ENCODE data around the gene OLFM1.
"Not testable (repeated sequence)": the region's sequence is repeated elsewhere in the genome, so short reads cannot be mapped to it uniquely, and the experiment has no call there.

OLFM1 gene

GRCh38 chr9:135139366-135139959, 52.0 kb downstream of the OLFM1 start:
- in situ Hi-C loops (cut with MboI; ENCODE audit: low pct_unique_long_range_greater_than_20kb, low sequenced_read_pairs): no loop called here
- DNase-seq: no peak

- no peak for DNase-seq
- in situ Hi-C loops (cut with MboI; ENCODE audit: low pct_unique_long_range_greater_than_20kb, low sequenced_read_pairs): no loop called here
These were observed 53.8 kb downstream of the OLFM1 start for GRCh38 chr9:135141183-135141774.

- in situ Hi-C loops (cut with MboI; ENCODE audit: low pct_unique_long_range_greater_than_20kb, low sequenced_read_pairs): no loop called here
- DNase-seq: no peak
These were observed 57.2 kb downstream of the OLFM1 start for GRCh38 chr9:135144581-135145170.

- in situ Hi-C loops (cut with MboI; ENCODE audit: low pct_unique_long_range_greater_than_20kb, low sequenced_read_pairs): no loop called here
- no peak for DNase-seq
These were observed 57.8 kb downstream of the OLFM1 start for GRCh38 chr9:135145312-135145711.

- no peak for DNase-seq
These were observed 58.8 kb downstream of the OLFM1 start for GRCh38 chr9:135146241-135146640.

GRCh38 chr9:135146766-135147473, 59.5 kb downstream of the OLFM1 start:
- in situ Hi-C loops (cut with MboI; ENCODE audit: low pct_unique_long_range_greater_than_20kb, low sequenced_read_pairs): no loop called here
- DNase-seq: no peak

More at GRCh38 chr9:135146241-135146640, 58.8 kb downstream of the OLFM1 start:
- in situ Hi-C loops (cut with MboI; ENCODE audit: low pct_unique_long_range_greater_than_20kb, low sequenced_read_pairs): no loop called here

- in situ Hi-C loops (cut with MboI; ENCODE audit: low pct_unique_long_range_greater_than_20kb, low sequenced_read_pairs): no loop called here
- no peak for DNase-seq
These were observed 60.0 kb downstream of the OLFM1 start for GRCh38 chr9:135147474-135147805.

GRCh38 chr9:135147938-135148337, 60.5 kb downstream of the OLFM1 start:
- in situ Hi-C loops (cut with MboI; ENCODE audit: low pct_unique_long_range_greater_than_20kb, low sequenced_read_pairs): no loop called here
- DNase-seq: no peak

GRCh38 chr9:135148386-135148785, 60.9 kb downstream of the OLFM1 start:
- in situ Hi-C loops (cut with MboI; ENCODE audit: low pct_unique_long_range_greater_than_20kb, low sequenced_read_pairs): no loop called here
- no peak for DNase-seq

- in situ Hi-C loops (cut with MboI; ENCODE audit: low pct_unique_long_range_greater_than_20kb, low sequenced_read_pairs); DNase-seq: not testable (repeated sequence)
These were observed 62.4 kb downstream of the OLFM1 start for GRCh38 chr9:135149901-135150300.

- in situ Hi-C loops (cut with MboI; ENCODE audit: low pct_unique_long_range_greater_than_20kb, low sequenced_read_pairs): no loop called here
These were observed 63.5 kb downstream of the OLFM1 start for GRCh38 chr9:135150981-135151380.

GRCh38 chr9:135151757-135152613, 64.5 kb downstream of the OLFM1 start:
- DNase-seq: no peak
- in situ Hi-C loops (cut with MboI; ENCODE audit: low pct_unique_long_range_greater_than_20kb, low sequenced_read_pairs): no loop called here

More at GRCh38 chr9:135150981-135151380, 63.5 kb downstream of the OLFM1 start:
- DNase-seq: no peak

GRCh38 chr9:135152614-135153334, 65.3 kb downstream of the OLFM1 start:
- in situ Hi-C loops (cut with MboI; ENCODE audit: low pct_unique_long_range_greater_than_20kb, low sequenced_read_pairs): no loop called here
- no peak for DNase-seq

- in situ Hi-C loops (cut with MboI; ENCODE audit: low pct_unique_long_range_greater_than_20kb, low sequenced_read_pairs): no loop called here
These were observed 66.7 kb downstream of the OLFM1 start for GRCh38 chr9:135154050-135154615.

GRCh38 chr9:135155396-135155795, 67.9 kb downstream of the OLFM1 start:
- in situ Hi-C loops (cut with MboI; ENCODE audit: low pct_unique_long_range_greater_than_20kb, low sequenced_read_pairs): no loop called here
- DNase-seq: no peak

More at GRCh38 chr9:135154050-135154615, 66.7 kb downstream of the OLFM1 start:
- DNase-seq: no peak

- peak; percentile 14 for DNase-seq
- in situ Hi-C loops (cut with MboI; ENCODE audit: low pct_unique_long_range_greater_than_20kb, low sequenced_read_pairs): no loop called here
These were observed 69.3 kb downstream of the OLFM1 start for GRCh38 chr9:135156525-135157510.

GRCh38 chr9:135157856-135158563, 70.5 kb downstream of the OLFM1 start:
- in situ Hi-C loops (cut with MboI; ENCODE audit: low pct_unique_long_range_greater_than_20kb, low sequenced_read_pairs): no loop called here
- no peak for DNase-seq

Measured in KBM-7 (cell line).